Heart right ventricle (tissue), 16 donors: ENCODE results near the gene VGLL2. TPM values are rescaled to one million over a fixed set of nuclear protein-coding genes. Genes with fewer than 3 reads are reported as not detected.

Source experiments
- ATAC-seq, 8 donors: fragments of 200-7000 bp; cut with Tn5 transposase; one replicate each; pipeline ENCODE4 v1.9.1; 2020; ENCODE audit warnings: mild to moderate bottlenecking in 8 of 8, moderate library complexity in 8 of 8, moderate number of reproducible peaks in 1 of 8
- DNase-seq, 2 donors: peaks; one replicate each; pipeline ENCODE4 v3.0.0-alpha.2; 2020
- H3K27ac ChIP-seq, 10 donors: fragments of 200-600 bp; sonication (generic) in 2 of 10; one replicate each; pipeline versions ENCODE4 v1.5.0 to v1.8.0; 2020 to 2022; ENCODE audit warnings: mild to moderate bottlenecking in 3 of 10
- H3K27me3 ChIP-seq, 7 donors: fragments of 200-600 bp; one replicate each; pipeline ENCODE4 v1.8.0; 2021 to 2022; ENCODE audit warnings: mild to moderate bottlenecking in 2 of 7
- H3K36me3 ChIP-seq, 9 donors: fragments of 200-600 bp; sonication (generic) in 1 of 9; one replicate each; pipeline versions ENCODE4 v1.5.0 to v1.8.0; 2020 to 2022; ENCODE audit warnings: mild to moderate bottlenecking in 2 of 9
- H3K4me1 ChIP-seq, 9 donors: fragments of 200-600 bp; sonication (generic) in 1 of 9; one replicate each; pipeline versions ENCODE4 v1.5.0 to v1.8.0; 2020 to 2022; ENCODE audit warnings: mild to moderate bottlenecking in 4 of 9
- H3K4me3 ChIP-seq, 10 donors: fragments of 200-600 bp; sonication (generic) in 2 of 10; one replicate each; pipeline versions ENCODE4 v1.5.0 to v1.8.0; 2020 to 2022; ENCODE audit warnings: mild to moderate bottlenecking in 7 of 10, moderate library complexity in 2 of 10
- H3K9me3 ChIP-seq, 11 donors: fragments of 200-600 bp in 10 of 11; sonication (generic) in 2 of 11; one replicate each; pipeline versions ENCODE4 v1.5.0 to v1.8.0; 2013 to 2022; ENCODE audit warnings: mild to moderate bottlenecking in 2 of 11, control low read depth in 1 of 11, moderate library complexity in 1 of 11
- WGBS, 2 donors: extraction: QIAGEN DNeasy Blood & Tissue Kit; methylation state at CpG; one replicate each; pipeline ENCODE4 v1.1.7; 2013; ENCODE audit warnings: inconsistent platforms in 1 of 2; 5-methylcytosine and 5-hydroxymethylcytosine counted together
- intact Hi-C, 10 donors: fragments of 100-400 bp; cut with DNase I; formaldehyde crosslinking; loops; one replicate each; pipeline versions ENCODE4 v1.11.1 to v1.14.2; 2022
- polyA plus RNA-seq, 2 donors: library from polyadenylated mRNA; stranded (reverse); fragments of 200-250 nt; gene quantifications; one replicate each; pipeline ENCODE4 v1.2.3, GENCODE V29; 2013
- total RNA-seq, 10 donors: library from RNA; stranded (reverse); fragmentation: NEBNext Ultra II Directional in 3 of 10; extraction: Animal tissue kit (Norgen Biotek cat#: 25700) in 3 of 10; gene quantifications; one replicate each; pipeline versions ENCODE4 v1.2.1 to v1.2.4, GENCODE V29; 2021 to 2023
- TF ChIP-seq, protein P1 (sequence below), 9 donors: fragments of 200-600 bp; sonication (generic) in 2 of 9; IDR thresholded peaks; one replicate each; pipeline versions ENCODE4 v1.5.0 to v1.8.0; 2021 to 2022; ENCODE audit warnings: antibody characterized with exemption in 9 of 9, mild to moderate bottlenecking in 5 of 9, moderate library complexity in 1 of 9
- donor health status: Arrhythmogenic right ventricular cardiomyopathy.
- donor health status: ischemic (EF 13 %, LVEDD 7.1; RV severe dilation, severe dysfunction).
- donor health status: healthy with polysubstance abuse.
- donor health status: DM: no; HTN: yes; CAD: no.
- donor health status: DM: no; HTN: no; CAD: no.
- donor health status: ischemic (EF 25% LVEDD 6.9; RV normal size, moderate dysfunction).
- donor health status: ischemic (EF 25% LVEDD 5.7; RV mildly dilated, moderate dysfunction).
- donor health status: healthy.
- donor health status: DM: yes; HTN: yes; CAD: no.
- donor health status: Ischemic cardiomyopathy.
- donor health status: ischemic (EF 35%, LVEDD 5.7; RV mildly dilated, moderate dysfunction).
- donor health status: nonischemic (EF 11% LVEDD 7.7; RV severe dilation, severe dysfunction).
- donor health status: DM: yes; HTN: yes; CAD: no.
- donor health status: PGD.
- donor health status: ischemic (EF 29% LVEDD 5.4; RV normal size, mild dysfunction).
- donor health status: nonischemic (EF 23%, LVEDD 6.1; RV moderate dilation, normal function).

VGLL2 gene
- total and polyA plus RNA-seq, 12 donors: 0.21 to 32.4 (median 1.8) TPM; not detected in 4

DNA sequence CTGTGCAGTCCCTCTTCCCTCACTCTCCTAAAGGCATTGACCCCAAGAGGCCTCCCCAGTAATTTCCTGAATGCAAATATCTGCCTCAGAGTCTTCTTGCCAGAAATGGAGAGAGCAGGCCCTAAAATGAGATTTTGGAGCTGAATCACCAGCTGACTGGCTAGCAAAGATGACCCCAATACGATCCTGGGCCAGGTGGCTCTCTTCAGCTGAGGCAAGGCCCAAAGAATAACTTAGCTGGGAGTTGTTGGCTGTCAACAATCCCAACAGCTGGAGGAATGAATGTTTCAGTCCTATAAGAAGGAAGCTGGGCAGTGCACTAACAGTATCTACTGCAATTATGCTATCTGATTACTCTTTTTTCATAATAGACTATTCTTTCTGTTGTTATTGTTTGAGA is 37.2 kb upstream of the VGLL2 start:
- ATAC-seq: no peak
- no peaks in the 10 kb centered on the region for H3K36me3 ChIP-seq
- DNase-seq: no peak
- H3K27me3 ChIP-seq: no peaks in the 10 kb centered on the region
- H3K27ac ChIP-seq: no peak overlapping the region
- TF ChIP-seq, protein P1, sequence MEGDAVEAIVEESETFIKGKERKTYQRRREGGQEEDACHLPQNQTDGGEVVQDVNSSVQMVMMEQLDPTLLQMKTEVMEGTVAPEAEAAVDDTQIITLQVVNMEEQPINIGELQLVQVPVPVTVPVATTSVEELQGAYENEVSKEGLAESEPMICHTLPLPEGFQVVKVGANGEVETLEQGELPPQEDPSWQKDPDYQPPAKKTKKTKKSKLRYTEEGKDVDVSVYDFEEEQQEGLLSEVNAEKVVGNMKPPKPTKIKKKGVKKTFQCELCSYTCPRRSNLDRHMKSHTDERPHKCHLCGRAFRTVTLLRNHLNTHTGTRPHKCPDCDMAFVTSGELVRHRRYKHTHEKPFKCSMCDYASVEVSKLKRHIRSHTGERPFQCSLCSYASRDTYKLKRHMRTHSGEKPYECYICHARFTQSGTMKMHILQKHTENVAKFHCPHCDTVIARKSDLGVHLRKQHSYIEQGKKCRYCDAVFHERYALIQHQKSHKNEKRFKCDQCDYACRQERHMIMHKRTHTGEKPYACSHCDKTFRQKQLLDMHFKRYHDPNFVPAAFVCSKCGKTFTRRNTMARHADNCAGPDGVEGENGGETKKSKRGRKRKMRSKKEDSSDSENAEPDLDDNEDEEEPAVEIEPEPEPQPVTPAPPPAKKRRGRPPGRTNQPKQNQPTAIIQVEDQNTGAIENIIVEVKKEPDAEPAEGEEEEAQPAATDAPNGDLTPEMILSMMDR (IDR thresholded peaks at IDR 0.05): no peak
- no peaks in the 10 kb centered on the region for H3K9me3 ChIP-seq
- intact Hi-C loops: no loop called here
- H3K4me3 ChIP-seq: no peak overlapping the region
- WGBS, 2 donors: 58 to 72% methylated on average over 1 of the region's 1 CpG
- no peaks in the 10 kb centered on the region for H3K4me1 ChIP-seq

DNA sequence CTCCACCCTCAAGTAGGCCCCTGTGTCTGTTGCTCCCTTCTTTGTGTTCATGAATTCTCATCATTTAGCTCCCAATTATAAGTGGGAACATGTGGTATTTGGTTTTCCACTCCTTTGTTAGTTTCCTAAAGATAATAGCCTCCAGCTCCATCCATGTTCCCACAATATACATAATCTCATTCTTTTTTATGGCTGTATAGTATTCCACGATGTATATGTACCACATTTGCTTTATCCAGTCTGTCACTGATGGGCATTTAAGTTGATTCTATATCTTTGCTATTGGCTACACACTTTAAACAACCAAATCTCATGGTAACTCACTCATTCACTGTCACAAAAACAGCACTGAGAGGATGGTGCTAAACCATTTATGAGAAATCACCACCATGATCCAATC is 35.5 kb upstream of the VGLL2 start:
- TF ChIP-seq, protein P1 (IDR thresholded peaks at IDR 0.05): no peak
- Histone ChIP-seq H3K4me1 (no peaks in the 10 kb centered on the region), H3K27me3 (no peaks in the 10 kb centered on the region), H3K27ac (no peak overlapping the region), H3K4me3 (no peak overlapping the region), H3K9me3 (no peaks in the 10 kb centered on the region), H3K36me3 (no peaks in the 10 kb centered on the region)
- intact Hi-C loops: no loop called here
- DNase-seq (no peak), ATAC-seq (no peak)
- WGBS, 2 donors: 73 to 80% methylated on average over 1 of the region's 1 CpG

DNA sequence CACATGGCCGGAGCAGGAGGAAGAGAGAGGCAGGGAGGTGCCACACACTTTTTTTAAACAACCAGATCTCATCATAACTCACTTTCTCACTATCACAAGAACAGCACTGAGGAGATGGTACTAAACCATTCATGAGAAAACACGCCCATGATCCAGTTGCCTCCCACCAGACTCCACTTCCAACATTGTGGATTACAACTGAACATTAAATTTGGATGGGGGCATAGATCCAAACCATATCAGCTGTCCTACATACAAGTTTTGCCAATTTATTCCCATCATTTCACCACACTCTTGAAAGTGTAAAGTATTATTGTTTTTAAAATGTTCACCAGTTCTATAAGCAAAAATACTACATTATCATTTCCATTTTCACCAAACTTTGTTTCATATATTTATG is 33.9 kb upstream of the VGLL2 start:
- TF ChIP-seq, protein P1 (IDR thresholded peaks at IDR 0.05): no peak
- H3K27me3 ChIP-seq: no peaks in the 10 kb centered on the region
- H3K9me3 ChIP-seq: no peaks in the 10 kb centered on the region
- H3K4me1 ChIP-seq: no peaks in the 10 kb centered on the region
- H3K27ac ChIP-seq: no peak overlapping the region
- ATAC-seq (no peak), DNase-seq (no peak)
- intact Hi-C loops: no loop called here
- H3K4me3 ChIP-seq: no peak overlapping the region
- no peaks in the 10 kb centered on the region for H3K36me3 ChIP-seq
- WGBS, 2 donors: 69 to 75% methylated on average over 2 of the region's 2 CpGs

DNA sequence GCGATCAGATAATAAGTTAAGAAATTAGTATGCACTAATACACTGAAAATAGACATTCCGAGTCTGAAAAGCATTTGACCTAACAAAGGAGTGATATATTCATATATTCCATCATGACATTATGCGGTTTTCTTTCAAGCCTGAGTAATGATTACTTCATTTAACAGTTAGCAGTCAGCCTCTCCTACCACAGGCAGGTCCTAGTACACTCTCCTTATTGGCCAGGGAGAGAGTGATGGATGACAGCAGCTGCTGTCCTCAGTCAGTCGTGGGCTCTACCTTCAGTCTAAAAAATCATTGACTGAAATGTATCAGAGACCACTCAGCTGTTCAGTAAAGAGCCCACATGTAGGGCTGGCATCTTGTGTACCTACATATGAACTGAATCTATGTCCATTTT is 33.2 kb upstream of the VGLL2 start:
- Histone ChIP-seq H3K4me3 (no peak overlapping the region), H3K9me3 (no peaks in the 10 kb centered on the region), H3K36me3 (no peaks in the 10 kb centered on the region), H3K27ac (no peak overlapping the region), H3K27me3 (no peaks in the 10 kb centered on the region), H3K4me1 (no peaks in the 10 kb centered on the region)
- 65 to 70% methylated on average over 4 of the region's 4 CpGs for WGBS, 2 donors
- TF ChIP-seq, protein P1 (IDR thresholded peaks at IDR 0.05): no peak
- no peak for ATAC-seq
- intact Hi-C loops: no loop called here
- no peak for DNase-seq

DNA sequence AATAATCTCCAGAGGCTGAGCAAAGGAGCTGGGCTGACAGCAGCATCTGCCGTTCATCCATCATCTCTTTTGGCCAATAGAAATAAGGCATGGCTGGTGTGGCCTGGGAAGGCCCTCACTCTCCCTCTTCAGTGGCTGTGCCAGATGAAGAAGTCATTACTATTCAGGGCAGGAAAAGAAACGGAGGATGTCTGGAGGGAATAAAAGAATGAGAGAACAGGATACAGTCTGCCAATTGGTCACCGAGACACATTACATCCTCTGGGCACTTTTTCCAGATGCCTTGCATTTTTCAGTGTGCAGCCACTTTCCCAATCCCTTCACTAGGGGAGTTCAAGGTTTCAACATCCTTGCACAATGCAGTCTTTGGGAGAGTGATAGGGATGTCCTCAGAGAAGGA is 32.2 kb upstream of the VGLL2 start:
- intact Hi-C loops: no loop called here
- ATAC-seq: peak in 2 of 8 donors; percentile 65 to 89
- WGBS, 2 donors: 49 to 50% methylated on average over 3 of the region's 3 CpGs

More for the DNA sequence above, 32.2 kb upstream of the VGLL2 start:
- DNase-seq: no peak
- no peaks in the 10 kb centered on the region for H3K4me1 ChIP-seq
- TF ChIP-seq, protein P1 (IDR thresholded peaks at IDR 0.05): no peak
- no peak overlapping the region for H3K4me3 ChIP-seq
- no peak overlapping the region for H3K27ac ChIP-seq
- no peaks in the 10 kb centered on the region for H3K36me3 ChIP-seq
- no peaks in the 10 kb centered on the region for H3K27me3 ChIP-seq
- H3K9me3 ChIP-seq: no peaks in the 10 kb centered on the region
